ENCODE data around the gene ARID5A.
"Not testable (repeated sequence)": the region's sequence is repeated elsewhere in the genome, so short reads cannot be mapped to it uniquely, and the experiment has no call there.

The ARID5A gene

DNA sequence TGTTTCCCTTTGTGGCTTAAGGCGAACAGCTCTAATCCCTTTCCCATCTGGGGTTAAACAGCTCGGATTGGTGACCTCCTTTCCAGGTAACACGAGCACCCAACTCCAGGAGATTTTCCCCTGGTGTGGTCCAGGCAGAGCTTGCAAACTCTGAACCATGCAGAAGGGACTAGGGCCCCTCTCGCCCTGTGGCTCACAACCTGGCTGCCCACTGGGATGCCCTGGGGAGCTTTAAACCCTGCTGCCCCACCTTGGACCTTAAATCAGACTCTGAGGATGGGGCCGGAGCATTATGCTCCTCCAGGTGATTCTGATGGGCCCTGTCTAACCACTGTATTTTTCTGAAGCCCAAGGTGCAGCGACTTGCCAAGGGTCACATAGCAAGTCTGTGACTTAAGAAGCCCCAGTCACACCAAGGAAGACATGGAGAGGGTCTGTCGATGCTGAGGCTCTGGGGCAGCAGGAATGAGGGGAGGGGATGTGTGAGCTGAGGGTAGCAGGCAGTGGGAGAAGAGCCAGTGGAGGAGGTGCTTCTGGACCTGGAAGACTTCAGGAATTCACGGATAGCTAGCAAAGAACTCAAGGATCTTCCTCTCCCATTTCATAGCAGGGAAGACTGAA is 5.9 kb downstream of the ARID5A start:
- no peak for DNase-seq

DNA sequence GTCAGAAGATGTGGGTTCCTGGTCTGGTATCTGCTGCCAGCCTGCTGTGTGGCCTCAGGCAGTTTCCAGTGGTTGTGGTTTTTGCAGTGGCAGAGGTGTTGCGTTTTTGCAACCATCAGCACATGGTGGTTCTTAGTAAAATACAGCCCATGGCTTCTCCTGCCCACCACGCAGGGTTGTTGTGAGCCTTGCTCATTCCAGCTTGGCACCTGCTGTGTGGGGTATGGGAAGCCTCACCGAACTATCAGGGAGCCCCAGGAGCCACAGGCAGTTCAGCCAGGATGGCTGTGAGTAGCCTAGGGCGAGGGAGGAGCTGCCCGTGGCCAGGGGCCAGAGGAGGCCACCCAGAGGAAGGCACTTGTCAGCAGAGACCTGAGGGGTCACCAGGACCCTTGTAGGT is 9.8 kb downstream of the ARID5A start:
- DNase-seq, result peak; percentile 39

DNA sequence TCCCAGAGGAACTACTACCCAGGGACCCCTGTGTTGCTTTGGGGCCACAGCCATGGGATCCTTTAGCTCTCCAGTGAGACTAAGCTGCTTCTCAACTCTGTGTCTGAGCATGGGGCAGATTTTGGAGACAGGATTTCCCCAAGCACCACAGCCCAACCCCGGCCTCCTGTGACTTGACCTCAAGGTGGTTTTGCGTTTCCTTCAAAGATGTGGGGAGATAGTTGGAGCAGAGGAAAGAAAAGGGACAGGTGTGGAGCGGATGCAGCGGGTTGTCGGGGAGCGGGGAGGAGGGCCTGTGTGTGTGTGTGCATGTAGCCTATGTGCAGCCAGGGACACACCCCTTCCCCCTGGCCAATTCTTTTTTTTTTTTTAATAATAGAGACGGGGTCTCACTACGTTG is 10.2 kb downstream of the ARID5A start:
- peak; percentile 49 for DNase-seq

DNA sequence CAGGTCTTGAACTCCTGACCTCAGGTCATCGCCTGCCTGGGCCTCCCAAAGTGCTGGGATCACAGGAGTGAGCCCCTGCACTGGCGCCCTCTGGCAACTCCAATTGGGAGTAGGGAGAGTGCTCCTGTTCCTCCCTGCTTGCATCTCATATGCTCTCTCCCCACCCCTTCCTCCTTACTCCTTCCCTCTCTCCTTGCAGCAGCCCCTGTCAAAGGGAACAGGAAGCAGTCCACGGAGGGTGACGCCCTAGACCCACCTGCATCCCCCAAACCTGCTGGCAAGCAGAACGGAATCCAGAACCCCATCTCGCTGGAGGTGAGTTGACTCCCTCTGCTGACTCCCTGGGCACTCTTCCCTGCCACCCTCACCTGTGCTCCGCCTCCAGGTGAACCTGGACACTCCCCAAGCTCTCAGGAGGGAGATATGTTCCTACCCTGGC is 10.7 kb downstream of the ARID5A start:
- DNase-seq, result no peak

DNA sequence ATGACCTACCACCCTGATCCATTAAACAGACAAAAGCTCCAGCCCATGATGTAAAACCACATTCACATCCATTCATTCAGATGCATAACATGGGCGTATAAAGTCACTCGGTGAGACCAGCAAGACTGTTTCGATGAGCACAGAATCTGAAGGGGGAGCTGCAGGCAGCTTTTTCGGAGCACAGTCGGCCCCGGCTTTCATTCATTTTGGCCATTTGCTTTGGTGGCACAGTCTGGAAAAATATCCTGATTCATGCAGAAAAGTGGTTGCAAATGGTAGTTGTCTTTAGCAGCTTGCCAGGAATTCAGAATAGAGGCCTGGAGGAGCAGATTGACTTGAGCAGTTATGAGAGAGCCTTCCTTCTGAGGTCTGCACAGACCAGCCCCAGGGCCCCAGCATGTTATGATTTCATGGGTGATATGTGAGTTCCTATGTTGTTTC is 11.2 kb downstream of the ARID5A start:
- DNase-seq, result no peak

DNA sequence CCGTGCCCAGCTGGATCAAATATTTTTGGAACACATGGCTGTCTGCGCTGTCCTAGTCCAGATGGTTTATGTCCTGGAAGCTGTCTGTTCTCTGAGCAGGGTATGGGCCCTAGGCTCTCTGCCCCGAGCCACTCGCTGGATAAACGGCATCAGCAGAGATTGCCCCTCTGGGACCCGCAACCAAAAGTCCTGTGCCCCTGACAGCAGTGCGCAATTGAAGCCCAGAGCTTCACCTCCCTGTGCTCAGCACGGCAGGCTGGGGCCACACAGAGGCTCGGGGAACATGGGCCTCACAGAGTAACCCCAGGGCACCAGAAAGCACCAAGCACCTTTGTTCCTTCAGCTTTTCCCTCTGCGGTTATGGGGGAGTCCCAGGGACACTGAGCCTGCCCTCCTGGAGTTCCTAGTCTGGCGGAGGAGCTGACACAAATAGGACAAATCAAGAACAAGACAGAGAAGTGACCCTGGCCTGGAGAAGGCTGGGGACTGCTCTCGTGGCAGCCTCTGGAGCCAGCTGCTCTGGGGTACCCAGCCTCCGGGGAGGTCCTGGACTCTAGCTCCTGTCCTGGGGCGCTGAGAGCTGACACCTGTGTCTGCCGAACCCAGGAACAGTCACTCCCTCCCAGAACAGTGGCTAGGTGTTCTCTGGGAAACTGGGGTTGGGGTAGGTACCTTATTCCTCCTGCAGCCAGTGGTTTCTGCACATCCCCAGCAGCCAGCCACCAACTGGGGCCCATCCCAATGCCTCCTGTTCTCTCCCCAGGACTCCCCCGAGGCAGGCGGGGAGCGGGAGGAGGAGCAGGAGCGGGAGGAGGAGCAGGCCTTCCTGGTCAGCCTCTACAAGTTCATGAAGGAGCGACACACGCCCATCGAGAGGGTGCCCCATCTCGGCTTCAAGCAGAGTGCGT is 12.3 kb downstream of the ARID5A start:
- no peak for DNase-seq

DNA sequence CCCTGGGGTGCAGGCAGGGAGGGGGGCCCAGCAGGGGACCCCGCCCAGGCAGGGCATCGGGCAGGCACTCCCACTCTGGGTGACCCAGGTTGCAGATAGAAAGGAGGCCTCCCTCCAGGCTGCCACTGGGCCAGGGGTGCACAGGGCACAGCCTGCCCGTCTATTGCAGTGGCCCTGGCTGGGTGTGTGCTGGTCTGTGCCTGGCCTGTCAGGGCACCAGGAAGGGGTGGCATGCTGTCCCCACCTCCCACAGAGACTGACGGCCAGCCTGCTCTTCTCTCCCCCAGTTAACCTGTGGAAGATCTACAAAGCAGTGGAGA is 12.9 kb downstream of the ARID5A start:
- DNase-seq, result no peak

DNA sequence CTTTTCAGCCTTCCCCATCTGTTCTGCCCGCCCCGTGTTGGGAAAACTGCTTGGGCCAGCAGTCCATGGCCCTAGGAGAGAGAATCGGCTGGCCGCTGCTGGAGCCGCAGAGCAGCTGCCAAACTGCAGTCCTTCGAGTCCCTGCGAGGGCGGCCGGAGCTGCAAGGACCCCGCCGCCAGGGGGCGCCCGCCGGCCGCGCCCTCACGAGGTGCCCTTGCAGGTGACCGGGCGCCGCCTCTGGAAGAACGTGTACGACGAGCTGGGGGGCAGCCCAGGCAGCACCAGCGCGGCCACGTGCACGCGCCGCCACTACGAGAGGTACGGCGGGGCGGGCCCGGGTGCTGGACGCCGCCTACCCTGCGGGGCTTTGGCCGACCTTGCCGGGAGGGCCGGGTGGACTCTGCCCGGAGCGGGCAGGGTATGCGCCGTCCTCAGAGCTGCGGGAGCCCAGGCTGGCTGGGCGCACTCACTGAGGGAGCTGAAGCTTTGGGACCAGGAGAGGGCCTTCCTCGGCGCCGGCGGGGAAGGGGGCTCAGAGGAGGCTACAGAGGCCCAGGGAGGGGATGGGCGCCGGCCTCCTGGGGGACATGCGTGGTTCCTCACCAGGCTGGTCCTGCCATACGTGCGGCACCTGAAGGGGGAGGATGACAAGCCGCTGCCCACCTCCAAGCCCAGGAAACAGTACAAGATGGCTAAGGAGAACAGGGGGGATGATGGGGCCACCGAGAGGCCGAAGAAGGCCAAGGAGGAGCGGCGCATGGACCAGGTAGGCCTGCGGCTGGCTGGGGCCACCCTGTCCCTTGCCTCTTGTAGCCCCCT is 13.6 kb downstream of the ARID5A start:
- no peak for DNase-seq

DNA sequence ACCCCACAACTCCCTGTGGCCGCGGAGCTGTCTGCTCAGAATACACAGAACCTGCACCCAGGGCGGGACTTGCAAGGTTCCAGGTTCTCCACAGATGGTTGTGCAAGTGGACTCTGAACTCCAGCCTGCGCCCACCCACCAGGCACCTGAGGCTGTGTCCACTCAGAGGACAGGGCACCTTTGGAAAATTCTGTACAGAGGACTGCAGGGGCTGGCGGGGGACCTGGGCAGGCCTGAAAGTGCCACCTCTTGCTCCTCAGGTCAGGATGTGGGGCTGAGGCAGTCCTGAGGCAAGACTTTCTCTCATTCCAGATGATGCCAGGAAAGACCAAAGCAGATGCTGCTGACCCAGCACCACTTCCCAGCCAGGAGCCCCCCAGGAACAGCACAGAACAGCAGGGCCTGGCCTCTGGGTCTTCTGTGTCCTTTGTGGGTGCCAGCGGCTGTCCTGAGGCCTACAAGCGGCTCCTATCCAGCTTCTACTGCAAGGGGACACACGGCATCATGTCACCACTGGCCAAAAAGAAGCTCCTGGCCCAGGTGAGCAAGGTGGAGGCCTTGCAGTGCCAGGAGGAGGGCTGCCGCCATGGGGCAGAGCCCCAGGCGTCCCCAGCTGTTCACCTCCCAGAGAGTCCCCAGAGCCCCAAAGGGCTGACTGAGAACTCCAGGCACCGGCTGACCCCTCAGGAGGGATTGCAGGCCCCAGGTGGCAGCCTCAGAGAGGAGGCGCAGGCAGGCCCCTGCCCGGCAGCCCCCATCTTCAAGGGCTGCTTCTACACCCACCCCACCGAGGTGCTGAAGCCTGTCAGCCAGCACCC is 14.4 kb downstream of the ARID5A start:
- DNase-seq, result no peak

DNA sequence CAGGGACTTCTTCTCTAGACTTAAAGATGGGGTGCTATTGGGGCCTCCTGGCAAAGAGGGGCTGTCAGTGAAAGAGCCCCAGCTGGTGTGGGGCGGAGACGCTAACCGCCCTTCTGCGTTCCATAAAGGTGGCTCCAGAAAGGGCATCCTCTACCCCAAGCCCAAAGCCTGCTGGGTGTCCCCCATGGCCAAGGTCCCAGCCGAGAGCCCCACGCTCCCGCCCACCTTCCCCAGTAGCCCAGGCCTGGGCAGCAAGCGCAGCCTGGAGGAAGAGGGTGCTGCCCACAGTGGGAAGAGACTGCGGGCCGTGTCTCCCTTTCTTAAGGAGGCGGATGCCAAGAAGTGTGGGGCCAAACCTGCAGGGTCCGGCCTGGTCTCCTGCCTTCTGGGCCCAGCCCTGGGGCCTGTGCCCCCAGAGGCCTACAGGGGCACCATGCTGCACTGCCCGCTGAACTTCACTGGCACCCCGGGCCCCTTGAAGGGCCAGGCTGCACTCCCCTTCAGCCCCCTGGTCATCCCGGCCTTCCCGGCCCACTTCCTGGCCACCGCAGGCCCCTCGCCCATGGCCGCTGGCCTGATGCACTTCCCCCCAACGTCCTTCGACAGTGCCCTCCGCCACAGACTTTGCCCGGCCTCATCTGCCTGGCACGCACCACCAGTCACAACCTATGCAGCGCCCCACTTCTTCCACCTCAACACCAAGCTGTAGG is 15.2 kb downstream of the ARID5A start:
- no peak for DNase-seq

DNA sequence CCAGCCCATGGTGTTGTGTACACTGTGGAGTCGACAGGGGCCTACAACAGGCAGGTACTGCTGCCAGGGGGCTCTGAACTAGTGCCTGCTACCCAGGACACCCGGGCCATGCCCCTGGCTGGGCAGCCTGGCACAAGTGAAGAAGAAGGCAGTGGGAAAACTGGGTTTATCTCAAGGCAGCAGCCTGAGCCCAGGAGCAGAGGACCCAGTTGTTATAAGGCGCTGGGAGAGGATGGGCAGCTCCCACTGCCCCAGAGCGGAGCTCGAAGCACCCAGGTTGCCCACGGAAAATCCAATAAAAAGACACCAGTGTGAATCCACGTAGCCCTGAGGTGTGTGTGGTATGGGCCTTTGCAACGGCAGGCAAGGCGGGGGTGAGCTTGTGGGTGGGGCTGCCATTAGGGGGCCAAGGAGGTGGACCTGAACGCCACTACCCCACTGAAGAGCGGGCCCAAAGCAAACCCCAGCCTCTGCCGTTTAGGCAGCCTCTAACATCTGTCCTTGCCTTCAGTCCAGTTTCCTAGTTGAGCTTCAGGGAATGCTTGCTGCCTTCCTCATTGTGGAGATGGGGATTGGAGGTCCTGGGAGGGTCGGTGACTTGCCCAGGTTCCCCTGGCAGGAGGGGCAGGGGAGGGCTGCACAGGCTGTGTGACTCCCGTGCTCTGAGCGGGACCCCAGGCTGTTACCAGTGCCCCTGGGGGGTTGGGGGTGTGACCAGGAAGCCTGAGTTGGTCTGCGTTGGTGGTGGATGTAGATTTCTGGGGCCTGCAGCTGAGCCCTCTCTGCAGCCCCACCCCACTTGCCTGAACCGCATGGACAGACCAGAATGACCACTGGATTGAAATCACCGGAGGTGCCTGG is 16.0 kb downstream of the ARID5A start:
- DNase-seq, result no peak

DNA sequence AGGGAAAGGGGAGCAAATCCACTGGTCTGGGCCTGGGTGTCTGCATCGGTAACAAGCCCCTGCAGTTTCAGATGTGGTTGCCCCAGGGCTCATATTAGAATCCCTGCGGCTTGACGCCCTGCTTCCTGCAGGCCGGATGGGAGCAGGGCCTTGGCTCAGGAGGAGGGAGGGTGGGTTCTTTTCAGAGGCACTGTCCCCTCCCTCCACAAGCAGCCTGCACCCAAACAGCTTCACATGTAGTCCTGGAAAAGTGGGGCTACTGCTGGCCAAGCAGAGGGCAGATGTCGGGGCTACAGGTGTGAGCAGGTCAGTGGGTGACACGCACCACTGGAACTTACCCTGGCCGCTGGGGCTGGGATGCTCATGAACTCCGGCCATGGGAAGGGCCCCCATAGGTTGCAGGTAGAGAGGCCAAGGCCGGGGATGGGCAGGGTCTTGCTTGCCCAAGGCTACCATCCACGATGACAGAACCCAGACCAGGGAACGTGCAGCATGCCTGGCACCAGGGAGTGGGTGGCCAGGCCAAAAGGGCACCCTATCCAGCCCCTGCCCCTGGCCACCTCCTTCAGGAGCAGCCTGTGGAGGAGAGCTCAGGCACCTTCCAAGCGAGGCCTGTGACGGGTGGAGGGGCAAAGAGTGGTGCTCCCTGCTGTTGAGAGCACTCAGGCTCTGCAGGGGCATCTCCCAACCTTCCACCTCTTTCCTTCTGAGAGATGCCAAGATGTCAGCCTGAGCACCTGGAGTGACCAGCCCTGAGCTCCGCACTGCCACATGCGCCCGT is 16.8 kb downstream of the ARID5A start:
- no peak for DNase-seq

DNA sequence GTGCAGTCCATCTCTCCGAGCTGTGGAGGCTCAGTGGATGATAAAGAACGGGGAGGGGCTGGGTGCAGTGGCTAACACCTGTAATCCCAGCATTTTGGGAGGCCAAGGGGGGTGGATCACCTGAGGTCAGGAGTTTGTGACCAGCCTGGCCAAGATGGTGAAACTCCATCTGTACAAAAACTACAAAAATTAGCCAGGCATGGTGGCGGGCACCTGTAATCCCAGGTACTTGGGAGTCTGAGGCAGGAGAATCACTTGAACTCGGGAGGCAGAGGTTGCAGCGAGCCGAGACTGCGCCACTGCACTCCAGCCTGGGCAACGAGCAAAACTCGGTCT is 17.4 kb downstream of the ARID5A start:
- not testable (repeated sequence) for DNase-seq

DNA sequence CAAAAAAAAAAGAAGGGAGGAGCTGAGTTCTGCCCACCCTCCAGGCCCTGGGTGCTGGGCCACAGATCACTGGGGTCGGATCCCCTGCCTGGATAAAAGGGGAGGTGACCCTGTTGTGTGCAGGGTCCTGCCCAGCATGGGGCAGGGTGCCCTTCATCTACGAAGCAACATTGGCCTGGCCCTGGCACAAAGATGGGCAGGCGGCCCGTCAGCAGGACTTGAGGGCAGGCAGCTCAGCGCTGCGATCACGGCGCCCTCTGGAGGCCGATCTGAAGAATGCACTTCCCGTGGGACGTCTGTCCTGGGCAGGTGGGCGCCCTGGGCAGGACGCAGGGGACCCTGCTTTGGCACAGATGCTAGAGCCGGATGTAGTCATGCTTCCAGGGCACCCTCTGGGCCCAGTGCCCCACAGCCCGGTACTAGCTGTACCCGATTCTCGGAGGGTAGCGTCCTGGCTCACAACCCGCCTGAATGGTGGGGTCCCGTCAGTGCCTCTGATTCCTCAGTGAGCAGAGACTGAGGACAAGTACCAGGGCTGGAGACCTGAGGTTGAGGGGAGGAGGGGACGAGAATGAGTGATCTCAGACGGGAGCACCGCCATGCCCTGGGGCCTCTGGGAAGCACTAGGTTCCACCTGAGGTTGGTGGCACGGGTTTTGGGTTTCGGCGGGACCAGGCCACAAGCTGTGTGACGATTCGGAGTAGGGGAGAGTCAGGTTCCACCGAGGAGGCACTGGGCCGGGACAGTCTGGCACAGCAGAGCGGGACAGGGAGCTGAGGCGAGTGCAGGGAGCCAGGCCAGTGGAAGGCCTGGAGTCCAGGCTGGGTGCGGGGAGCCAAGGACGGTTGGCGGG is 18.0 kb downstream of the ARID5A start:
- peak; percentile 77 for DNase-seq

DNA sequence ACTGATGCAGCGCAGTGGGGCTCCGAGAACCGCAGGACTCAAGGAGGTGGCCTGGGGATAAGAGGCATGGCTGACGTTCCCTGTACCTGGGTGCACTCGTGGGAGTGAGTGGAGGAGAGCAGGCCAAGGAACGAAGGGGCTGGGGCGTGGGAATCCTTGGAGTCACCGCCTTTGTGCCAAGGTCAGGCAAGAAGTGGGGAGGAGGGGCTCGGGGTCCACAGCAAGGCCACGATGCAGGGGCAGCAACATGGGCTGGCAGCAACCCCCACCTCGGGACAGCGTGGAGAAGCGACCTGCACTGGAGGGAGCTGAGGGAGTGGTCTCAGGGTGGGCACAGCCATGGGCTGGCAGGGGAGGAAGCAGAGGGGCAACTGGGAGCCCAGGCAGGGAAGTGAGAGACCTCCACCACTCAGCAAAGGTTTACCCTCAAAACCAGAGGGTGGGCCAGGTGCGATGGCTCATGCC is 18.6 kb downstream of the ARID5A start:
- DNase-seq, result no peak

DNA sequence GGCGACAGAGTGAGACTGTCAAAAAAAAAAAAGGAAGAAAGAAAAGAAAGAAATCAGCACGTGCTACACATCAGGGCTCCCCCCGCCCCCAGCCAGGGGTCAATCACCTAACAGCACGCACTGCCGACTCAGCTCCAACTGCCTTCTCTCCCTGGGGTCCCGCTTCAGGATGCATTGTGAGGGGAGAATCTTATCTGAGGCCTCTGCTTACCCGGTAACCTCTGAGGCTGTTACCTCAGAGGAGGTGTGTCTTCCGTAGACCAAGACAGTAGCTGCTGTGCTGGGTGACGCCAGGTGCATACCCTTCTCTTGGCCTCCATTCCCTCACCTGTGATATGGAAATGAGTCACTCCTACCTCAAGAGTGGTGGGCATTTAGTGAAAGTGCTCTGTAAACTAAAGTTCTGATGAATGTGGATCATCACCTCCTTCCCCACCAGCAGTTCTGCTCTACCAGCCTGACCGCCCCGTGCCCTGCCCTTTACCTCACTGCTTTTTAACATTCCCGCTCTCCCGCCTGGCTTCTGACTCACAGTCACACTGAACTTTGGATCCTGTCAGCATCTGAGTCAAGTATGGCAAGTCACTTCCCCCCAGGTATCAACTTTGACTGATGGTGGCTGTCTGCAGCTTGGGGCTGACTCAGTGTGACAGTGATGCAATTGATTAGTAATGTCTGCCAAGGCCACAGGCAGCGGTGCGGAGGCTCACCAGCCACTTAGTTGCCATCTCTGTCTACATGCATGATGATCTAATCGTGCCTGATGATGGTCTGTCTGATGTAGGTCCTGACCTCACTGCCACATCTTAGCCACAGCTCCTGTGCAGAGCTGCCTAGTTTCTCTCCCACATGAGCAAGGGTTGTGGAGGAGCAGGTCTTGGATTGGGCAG is 20.1 kb downstream of the ARID5A start:
- no peak for DNase-seq

DNA sequence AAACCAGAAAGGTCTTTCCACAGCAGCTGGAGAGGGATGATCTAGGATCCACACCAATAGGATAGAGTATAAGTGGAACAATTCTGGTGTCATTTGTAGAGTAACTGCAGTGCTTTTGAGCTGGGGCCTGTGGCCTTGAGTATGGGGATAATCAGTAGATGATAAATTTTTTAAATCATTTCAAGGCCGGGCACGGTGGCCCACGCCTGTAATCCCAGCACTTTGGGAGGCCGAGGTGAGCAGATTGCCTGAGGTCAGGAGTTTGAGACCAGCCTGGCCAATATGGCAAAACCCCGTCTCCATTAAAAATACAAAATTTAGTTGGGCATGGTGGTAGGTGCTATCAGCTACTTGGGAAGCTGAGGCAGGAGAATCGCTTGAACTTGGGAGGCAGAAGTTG is 20.9 kb downstream of the ARID5A start:
- DNase-seq, result not testable (repeated sequence)

DNA sequence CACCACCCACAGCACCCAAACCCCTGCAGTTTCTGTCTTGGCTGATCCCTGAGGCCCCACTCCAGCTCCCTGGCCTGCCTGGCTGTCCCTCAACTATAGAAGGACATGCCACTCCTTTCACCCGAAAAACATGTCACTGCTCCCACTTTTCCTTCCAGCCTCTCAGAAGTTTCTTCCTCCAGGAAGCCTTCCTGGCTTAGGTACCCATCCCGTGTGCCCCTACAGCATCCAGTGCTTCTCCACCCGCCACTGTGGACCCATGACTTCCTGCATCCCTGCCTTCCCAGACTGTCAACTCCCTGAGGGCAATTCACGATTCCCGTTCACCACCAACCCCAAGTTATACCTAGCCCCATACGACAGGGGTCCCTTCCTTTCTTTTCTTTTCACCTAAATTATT is 21.5 kb downstream of the ARID5A start:
- no peak for DNase-seq

Data from CD4-positive, alpha-beta T cell treated with Interleukin-12 subunit alpha and Interleukin-12 subunit beta, for 1 hour (primary cell).